ENCODE measurements around the gene STRBP.

GRCh38 chr9:123238365-123238764 is 30.0 kb downstream of the STRBP start:
- no peak for TF ChIP-seq ZFPM2 (CRISPR knock-in tag; IDR thresholded peaks at IDR 0.05)
- TF ChIP-seq ZNF282 (CRISPR knock-in tag; IDR thresholded peaks at IDR 0.05) = no peak
- TF ChIP-seq CUX1 (CRISPR knock-in tag; IDR thresholded peaks at IDR 0.05) = no peak
- TF ChIP-seq TAF1 (IDR thresholded peaks at IDR 0.05; ENCODE audit: control insufficient read depth, extremely low read depth, insufficient read depth, low read length, severe bottlenecking) = no peak
- TF ChIP-seq ZNF124 (CRISPR knock-in tag; IDR thresholded peaks at IDR 0.05) = no peak
- TF ChIP-seq NCOA6 (IDR thresholded peaks at IDR 0.05) = no peak

Measured in K562 (cell line).